HG02970 (cell line): ENCODE results near the gene FOXK1.

Experiments
- ATAC-seq: cut with Tn5 transposase; IDR thresholded peaks from one replicate; pipeline ENCODE4 v1.9.1; 2021; ENCODE audit warnings: mild to moderate bottlenecking, moderate library complexity, moderate number of reproducible peaks; ENCODE audit not compliant: unreplicated experiment, low FRiP score

FOXK1 gene

GRCh38 chr7:4809666-4810065, 127.6 kb downstream of the FOXK1 start:
- no peak for ATAC-seq

- ATAC-seq = no peak
Measured at GRCh38 chr7:4814433-4814832, 132.3 kb downstream of the FOXK1 start.

DNA sequence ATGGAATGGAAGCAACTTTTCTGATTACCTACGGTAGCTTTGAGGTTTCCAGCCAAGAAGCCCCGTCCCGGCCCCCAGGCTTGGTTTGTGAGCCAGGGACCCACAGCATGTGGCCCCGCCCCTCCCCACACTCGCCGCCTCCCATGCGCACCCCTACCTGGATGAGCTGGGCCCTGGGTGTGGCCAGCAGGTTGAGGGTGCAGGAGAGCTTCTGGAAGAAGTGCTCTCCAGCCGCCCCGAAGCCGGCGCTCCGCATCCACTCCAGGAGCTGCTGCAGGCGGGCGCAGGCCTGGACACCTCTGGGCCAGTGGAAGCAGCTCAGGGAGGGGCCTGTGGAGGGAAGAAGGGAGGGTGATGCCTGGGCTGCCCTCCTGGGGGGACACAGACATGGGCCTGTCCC, 133.0 kb downstream of the FOXK1 start:
- no peak for ATAC-seq

- no peak for ATAC-seq
Measured at GRCh38 chr7:4815609-4816418, 133.7 kb downstream of the FOXK1 start.

GRCh38 chr7:4816419-4817080, 134.5 kb downstream of the FOXK1 start:
- no peak for ATAC-seq

- no peak for ATAC-seq
Measured at GRCh38 chr7:4817178-4817901, 135.2 kb downstream of the FOXK1 start.

DNA sequence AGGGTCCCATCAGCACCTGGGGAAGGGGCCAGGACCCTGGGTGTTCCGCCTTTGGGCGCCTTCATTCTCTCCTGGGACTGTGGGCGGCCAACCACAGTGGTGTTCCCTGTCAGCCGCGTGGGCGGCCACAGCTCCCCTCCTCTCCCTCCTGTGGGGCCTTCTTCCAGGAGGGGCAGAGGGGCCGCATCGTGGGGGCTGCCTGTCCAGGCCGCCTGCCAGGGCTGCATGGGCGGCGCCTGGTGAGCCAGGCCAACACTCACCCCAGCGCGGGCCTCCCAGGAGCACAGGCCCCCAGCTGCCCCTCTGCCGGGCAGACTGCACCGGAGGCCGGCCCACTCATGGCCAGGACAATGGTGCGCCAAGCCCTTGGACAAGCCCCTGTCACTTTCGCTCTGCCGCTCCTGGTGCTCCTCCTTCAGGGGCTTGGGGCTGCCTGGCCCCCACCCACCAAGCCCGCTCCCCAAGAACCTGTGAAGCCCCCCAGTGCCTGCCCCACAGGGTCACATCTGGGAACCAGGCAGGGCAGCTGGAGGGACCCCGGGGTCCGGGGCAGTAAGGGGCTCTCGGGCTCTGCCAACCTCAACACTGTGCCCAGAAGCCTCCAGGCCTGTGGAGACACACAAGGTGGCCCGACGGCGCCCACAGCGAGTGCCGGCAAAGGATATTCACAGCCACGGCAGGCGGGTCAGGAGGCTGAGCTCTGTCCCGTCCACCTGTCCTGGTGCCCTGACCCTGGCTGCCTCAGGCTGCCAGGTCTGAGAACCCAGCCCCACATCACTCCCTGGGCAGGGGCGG, 136.1 kb downstream of the FOXK1 start:
- ATAC-seq = no peak

DNA sequence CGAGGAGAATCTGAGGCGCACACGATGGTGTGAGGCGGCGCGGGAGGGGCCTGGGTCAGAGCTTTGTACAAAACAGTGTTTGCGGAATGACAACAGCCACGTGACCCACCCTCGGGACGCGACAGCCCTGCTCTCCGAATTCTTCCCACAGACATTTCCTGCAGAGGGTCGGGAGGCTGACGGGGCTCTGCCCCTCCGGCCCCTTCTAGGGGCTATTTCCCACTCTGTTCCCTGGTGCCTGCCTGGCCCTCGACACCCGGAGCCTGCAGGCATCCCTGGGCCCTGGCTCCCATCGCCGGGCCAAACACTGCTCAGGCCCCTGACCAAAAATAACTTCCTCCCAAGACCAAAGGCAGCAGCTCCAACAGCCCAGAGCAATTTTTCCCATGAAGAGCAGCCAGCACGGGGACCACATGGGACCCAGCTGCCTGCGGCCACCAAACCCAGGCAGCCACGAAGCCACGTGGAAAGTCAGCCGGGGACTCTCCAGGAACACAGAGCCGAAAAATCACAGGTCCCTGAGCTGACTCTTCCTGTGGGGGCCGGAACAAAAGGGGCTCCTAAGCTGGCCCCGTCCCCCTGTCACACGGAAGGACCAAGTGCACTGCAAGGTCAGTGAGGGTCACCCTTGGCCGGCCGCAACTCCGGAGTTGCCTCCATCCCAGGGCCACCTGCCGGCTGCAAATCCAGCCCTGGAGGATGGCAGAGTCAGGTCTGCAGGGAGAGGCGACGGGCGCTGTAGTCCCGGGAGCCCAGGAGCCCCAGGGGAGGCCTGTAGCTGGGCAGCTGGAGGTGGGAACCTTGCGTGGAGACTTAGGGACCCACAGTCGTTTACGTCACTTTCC, 137.7 kb downstream of the FOXK1 start:
- no peak for ATAC-seq

DNA sequence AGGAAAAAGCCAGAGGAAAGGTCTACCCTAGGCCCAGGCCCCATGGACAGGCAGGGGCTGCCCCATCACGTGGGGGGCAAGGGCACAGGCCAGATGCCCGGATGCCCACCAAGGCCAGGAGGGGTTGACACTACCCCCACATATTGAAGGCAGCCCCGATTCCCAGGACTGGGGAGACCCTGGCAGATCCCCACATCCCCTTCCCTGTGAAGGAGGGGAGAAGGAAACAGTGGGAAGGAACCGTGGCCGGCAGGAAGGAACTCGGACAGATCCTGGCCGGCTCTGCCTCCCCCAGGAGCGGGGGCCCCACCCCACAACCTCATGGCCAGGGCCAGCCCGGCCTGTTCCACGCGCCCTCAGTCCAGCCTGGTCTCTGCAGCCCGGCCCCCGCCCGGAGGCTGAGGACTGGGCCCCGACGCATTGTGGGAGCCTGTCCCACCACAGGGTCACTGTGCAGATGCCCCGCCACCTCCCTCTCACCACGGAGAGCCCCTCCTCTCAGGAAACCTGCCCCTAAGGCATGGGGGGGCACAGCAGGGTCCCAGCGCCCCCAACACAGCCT, 138.4 kb downstream of the FOXK1 start:
- no peak for ATAC-seq
